Kidney glomerular epithelial cell (primary cell): ENCODE data around the gene C22orf42.
"Not testable (repeated sequence)": the region's sequence is repeated elsewhere in the genome, so short reads cannot be mapped to it uniquely, and the experiment has no call there.

ENCODE experiments used
- DNase-seq: peaks from one replicate; lab custom pipeline; 2025; lab: John Stamatoyannopoulos, UW

Gene C22orf42

GRCh38 chr22:32185821-32186220 is 26.7 kb upstream of the C22orf42 start:
- DNase-seq = no peak

DNA sequence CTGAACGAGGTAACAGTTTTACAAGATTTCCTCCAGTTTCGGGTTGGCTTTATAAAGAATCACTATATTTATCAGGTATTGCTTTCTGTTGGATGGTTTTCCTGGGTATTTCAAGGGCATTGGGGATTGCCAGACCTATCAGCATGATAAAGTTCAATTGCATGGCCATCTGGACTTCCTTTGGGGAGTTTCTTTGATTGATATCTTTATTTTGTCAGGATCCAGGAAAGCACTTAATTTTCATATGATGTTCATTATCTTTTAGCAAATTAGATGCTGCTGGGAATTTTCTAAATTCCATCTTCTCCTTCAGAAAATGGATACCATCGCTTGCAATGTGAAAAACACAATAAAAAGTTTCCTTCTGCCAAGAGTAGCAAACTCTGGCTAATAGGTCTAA is 24.5 kb upstream of the C22orf42 start:
- DNase-seq = no peak

GRCh38 chr22:32181043-32181442 is 21.9 kb upstream of the C22orf42 start:
- DNase-seq = no peak

DNA sequence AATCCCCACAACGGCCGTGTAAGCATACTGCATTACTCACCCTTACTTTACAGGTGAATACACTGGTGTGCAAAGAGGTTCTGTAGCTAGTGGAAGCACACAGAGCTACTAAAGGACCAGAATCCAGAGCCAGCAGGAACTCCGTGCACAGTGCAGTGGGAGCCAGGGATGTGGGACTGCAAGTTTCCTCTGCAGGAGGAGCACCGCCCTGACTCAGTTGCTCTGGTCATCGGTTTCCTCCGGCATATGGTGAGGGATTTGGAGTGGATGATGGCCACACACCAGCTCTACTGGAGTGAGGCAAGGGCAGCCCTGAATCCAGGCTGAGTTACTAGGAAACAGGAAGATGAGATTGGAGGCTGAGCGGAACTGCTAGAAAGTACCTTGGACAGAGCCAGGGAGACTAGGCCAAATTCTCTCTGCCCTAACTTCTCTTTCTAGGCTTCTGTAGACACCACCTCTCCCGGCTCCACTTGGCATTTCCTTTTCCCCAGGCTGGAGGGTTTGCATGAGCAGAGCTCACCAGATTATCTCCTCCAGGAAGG is 18.2 kb upstream of the C22orf42 start:
- no peak for DNase-seq

DNA sequence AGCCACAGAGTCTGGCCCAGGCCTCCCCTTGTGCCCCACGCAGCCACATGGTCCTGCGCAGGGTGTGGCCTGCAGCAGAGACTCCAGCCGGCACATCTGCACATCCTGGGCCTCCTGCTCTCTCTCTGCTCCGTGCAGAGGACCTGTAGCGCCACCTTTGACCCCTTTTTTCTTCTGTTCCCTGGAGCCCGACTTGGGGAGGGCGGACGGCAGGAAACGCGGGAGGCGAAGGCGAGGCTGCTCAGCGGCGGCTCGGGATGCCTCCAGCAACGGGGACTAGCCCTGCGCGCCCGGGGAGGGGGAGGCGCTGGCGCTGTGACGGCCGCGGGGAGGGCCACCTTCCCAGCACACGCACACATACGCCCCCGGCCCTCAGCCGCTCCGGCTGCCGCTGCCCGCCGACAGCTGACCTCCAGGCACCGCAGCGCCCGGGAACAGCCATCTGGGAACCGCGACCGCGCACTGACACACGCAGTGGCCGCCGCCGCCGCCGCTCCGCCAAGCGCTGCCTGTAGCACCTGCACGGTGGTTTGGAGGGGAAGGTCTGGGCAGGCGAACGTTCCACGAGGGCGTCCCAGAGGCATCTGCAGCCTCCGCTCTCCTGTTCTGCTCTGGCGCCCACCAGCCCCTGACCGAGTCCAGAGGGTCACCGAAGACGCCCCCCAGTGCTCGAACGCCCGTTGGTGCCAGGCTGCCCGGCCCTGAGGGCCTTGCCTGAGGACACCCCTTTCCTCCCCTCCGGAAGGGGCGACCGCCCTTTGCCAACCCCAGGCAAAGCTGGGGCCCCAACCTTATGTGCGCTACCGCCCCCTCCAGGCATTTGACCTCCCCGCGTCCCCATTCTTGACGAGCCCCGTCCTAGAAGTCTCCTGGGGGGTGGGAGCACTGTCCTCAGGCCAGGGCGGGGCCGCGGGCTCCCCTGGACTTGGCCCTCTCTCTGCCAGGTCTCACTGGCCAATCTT is 16.9 kb upstream of the C22orf42 start:
- no peak for DNase-seq

DNA sequence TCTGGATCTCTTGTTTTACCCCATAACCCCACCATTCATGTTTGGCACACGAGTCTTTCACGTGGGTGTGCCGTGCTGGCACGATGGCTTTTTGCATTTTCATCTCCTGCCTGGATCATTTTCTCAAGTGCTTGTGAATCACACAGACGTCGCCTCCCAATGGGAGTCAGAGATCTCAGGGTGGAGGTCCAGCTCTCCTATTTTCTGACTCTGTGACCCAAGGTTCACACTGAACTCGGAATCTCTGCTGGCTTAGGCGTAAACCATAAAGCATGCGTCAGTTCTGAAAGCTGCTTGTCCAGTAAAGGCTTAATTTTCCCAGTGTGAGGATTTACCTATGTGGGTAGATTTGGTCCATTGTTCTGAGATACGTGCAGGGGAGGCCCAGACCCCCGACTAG is 16.0 kb upstream of the C22orf42 start:
- no peak for DNase-seq

DNA sequence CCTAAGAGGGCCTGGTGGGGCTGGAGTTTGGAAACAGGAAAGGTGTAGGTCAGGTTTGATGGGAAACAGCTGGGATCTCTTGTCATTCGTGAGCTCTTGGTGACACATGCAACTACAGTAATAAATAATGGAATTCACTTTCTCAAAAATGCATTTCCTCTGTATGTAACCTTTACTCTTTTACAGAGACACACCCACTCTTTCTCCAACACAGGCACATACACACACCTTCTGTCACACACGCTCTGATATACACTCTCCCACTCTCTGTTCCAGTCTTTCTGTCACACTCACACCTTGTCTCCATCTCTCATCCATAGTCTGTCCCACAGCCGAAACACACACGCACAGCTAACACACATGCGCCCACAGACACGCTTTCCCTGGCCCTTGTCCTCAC is 6.6 kb upstream of the C22orf42 start:
- DNase-seq = no peak

DNA sequence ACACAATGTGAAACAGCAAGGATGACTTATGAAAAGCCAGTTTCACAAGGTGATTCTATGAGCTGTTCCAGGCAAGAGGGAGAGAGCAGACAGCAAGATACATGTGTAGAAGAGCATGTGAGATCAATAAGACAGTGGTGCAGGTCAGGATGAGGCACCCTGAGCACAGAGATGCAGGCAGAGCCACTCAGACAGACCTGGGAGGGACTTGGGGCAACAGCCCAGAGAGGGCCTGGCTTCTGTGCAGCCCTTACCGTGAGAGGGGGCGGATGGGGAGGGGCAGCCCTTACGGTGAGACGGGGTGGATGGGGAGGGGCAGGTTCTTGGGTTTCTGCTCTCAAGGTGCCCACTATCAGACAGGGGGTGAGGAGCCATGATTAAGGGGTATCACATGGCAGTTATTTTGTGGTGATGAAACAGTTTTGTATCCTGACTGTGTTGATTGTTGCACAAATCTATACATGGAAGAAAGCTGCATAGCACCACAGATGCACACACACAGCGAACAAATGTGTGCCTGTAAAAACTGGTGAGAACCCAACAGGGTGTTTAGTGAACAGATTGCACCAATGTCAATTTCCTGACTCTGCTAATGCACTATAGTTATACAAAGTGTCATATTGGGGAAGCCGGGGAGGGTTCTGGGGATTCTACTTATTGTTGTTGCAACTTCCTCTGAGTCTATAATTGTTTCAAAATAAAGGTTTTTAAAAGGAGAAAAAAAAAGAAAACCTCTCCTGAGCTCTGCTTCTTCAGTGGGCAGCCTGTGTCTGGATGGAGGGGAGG is 5.2 kb upstream of the C22orf42 start:
- DNase-seq = no peak

DNA sequence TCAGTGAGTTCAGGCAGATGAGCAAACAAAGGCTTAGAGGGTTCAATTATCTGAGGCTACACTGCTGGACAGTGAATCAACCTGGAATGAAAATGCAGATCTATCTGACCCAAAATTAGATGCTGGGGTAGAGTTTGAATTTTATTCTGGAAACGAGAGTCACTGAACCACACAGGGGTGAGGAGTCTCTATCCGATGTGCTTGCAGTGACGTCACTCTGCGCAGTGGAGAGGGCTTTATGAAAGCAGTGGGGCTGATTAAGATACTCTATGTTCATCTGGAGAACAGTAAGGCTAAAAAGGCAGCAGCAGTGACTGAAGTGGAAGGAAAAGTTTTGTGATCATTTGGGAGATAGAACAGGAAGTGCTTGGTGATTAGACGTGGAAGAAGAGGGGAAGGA is 1.3 kb upstream of the C22orf42 start:
- not testable (repeated sequence) for DNase-seq

DNA sequence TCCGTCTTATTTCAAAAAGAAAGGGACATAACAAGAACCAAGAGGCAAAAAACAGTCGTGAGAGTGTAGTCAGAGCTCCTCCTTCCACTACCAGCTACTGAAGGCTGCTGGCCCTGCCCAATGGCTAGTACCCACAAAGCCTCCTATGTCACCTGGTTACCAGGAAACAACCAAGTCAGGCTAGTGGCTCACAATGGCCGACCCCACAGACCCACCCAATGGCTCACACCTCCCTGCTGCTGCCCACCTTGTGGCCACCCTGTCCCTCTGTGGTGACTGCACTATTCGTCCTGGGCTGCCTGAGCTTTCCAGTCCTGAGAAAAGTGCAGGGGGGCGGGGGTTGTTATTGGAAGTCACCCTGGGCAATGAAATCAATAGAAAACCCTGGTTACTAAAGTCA is 1.5 kb downstream of the C22orf42 start:
- not testable (repeated sequence) for DNase-seq

DNA sequence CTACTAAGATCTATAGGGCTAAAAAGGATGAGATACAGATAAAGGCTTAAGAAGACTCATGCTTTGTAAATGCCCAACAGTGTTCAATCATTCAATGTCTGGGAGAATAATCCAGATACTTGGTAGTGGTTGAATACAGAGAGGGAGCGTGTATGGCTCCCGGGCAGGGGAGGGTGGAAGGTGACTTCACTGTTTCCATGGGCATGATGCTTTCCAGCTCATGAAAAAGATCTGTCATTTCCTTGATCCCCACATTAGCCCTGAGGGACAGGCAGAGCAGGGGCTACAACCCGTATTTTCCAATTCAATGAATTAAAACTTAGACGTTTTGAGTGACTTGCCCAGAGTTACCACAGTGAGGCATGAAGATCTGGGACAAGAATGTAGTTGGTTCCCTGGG is 4.4 kb downstream of the C22orf42 start:
- not testable (repeated sequence) for DNase-seq

GRCh38 chr22:32151641-32152040 is 7.5 kb downstream of the C22orf42 start:
- not testable (repeated sequence) for DNase-seq

DNA sequence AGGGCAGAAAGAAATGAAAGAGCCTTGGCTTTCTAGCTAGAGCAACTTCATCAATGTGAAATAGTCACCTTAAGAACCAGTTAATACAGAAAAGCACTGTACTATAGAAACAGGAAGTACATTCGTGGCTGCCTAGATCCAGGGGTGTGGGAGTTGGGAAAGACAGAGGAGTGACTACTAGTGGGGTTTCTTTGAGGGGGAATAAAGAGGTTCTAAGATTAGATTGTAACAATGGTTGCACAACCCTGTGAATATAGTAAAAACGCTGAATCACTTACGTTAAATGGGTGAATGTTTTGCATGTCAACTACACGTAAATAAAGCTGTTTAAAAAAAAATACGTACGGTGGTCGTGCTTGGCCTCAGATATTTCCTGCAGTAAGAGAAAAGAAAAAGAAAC is 8.5 kb downstream of the C22orf42 start:
- DNase-seq = not testable (repeated sequence)

DNA sequence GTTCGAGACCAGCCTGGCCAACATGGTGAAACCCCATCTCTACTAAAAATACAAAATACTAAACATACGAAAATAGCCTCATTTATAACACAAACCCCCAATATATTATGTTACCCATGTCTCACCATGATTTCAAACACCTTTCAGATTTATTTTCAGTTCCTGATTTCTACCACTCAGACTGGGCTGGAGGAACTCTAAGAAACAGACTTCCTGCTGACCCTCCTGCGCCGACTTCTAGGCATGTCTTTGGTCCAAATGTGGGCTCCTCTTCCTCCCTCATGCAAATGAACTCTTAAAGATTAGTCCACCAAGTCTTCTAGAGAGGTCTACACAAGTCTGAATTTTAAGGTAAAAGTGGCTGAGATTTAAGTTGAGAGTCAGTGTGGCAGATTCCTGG is 10.7 kb downstream of the C22orf42 start:
- not testable (repeated sequence) for DNase-seq

DNA sequence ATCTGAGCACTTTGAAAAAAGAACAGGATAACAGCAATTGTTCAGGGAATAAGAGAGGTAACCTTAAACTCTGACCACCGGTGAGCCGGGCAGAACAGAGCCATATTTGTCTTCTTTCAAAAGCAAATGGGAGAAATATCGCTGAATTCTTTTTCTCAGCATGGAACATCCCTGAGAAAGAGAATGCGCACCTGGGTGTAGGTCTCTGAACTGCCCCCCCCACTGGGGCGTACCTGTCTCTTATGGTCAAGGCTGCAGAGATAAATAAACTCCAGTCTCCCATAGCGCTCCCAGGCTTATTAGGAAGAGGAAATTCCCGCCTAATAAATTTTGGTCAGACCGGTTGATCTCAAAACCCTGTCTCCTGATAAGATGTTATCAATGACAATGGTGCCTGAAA is 12.0 kb downstream of the C22orf42 start:
- DNase-seq = not testable (repeated sequence)

DNA sequence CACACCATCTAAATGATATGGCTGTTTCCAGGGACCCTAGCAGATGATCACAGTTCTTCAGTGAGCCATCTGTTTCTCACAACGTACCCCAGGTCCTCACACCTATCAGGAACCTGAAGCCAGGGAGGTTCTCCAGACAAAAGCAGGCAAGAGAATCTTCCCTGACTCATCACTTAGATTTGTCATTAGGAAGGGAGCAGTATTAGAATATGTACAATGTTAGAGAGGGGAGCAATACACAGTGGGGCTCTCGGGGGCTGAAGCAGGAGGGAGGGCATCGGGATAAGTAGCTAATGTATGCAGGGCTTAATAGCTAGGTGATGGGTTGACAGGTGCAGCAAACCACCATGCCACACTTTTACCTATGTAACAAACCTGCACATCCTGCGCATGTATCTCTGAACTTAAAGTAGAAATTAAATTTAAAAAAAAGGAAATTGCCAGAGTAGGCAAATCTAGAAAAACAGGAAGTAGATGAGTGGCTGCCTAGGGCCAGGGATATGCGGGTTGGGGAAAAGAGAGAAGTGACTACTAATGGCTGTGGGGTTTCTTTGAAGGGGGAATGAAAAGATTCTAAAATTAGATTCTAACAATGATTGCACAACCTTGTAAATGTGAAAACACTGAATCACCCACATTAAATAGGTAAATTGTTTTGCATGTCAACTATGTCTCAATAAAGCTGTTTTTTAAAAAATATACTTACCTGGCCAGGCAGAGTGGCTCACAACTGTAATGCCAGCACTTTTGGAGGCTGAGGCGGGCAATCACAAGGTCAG is 14.4 kb downstream of the C22orf42 start:
- no peak for DNase-seq

- DNase-seq = no peak
These were observed 16.5 kb downstream of the C22orf42 start for GRCh38 chr22:32142600-32142999.

DNA sequence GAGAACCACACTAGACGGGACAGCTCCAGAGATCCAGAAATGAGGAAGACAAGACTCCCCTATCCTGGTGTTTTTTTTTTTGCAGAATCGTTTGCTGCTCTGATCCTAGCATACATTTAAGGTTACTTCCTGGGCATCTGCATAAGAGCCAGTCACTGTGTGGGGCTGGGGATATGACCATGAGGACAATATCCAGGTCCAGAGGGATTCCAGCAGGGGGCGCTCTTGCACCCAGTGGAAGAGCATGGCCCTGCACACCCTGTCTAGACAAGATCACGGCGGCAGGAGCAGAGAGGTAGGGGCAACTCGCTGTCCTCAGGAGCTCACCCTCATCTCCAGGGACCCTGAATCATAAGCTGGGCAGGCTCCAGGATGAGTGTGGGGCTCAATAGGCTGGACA is 18.4 kb downstream of the C22orf42 start:
- not testable (repeated sequence) for DNase-seq

- DNase-seq = not testable (repeated sequence)
These were observed 20.5 kb downstream of the C22orf42 start for GRCh38 chr22:32138576-32138975.

DNA sequence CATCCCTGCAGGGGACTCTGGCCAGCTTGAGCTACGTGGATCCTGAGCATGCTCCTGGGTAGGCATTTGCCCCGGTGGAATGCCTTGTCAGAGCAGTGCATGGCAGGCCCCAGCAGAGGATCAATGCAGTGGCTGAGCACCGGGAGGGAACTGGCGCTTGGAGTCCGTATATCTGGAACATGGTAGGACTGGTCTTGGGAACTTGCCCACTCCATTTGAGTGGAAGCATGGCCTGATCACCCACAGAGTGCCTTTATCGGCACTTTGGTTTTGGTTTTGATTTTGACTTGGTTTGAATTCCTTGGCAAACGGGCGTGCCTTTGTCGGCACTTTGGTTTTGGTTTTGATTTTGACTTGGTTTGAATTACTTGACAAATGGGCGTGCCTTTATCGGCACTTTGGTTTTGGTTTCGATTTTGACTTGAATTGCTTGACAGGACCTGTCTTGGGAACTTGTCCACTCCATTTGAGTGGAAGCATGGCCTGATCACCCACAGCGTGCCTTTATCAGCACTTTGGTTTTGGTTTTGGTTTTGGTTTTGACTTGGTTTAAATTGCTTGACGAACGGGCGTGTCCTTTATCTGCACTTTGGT is 21.3 kb downstream of the C22orf42 start:
- DNase-seq = not testable (repeated sequence)

DNA sequence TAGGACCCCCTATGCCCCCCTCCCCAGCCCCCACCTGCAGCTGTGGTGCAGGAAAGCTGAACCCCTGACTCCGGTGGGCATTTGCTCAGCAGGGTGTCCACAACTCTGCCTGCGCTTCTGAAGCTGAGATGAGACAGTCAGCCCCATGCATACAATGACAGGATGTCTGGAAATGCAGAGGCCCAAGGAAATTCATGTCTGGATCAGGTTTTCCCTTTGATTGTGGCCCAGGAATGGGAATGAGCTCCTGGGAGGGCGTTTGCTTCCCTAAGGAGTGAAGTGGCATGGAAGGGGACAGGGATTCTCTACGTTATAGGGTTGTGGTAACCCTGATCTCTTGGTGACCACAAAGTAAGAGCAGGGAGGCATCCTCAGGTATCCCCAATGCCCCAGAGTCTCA is 22.2 kb downstream of the C22orf42 start:
- not testable (repeated sequence) for DNase-seq
